SKM-1 treated with dmso at 0.1 percent for 144 hours (cell line): Measurements from ENCODE around the gene CEP128.

ENCODE experiments used
- DNase-seq: peaks from one replicate; lab custom pipeline; 2025; ENCODE audit not compliant: unreplicated experiment; lab: John Stamatoyannopoulos, UW

The CEP128 gene

DNA sequence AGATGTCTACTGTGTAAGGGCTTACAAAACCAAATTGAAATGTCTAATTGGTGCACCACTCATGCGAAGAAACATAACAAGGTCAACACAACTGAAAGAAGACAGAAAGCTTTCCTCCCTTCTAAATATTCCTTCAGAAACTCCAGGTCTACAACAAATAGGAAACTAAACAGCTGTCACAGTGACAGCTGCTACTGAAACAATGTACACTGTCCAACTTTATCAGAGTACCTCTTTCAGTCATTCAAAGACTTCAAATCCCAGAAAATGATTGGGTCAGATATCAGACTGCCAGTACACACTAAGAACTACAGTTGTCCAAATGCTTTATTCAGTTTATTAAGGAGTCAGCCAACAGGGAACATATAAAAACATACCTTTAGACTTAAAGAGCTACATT is 35.2 kb downstream of the CEP128 start:
- no peak for DNase-seq

DNA sequence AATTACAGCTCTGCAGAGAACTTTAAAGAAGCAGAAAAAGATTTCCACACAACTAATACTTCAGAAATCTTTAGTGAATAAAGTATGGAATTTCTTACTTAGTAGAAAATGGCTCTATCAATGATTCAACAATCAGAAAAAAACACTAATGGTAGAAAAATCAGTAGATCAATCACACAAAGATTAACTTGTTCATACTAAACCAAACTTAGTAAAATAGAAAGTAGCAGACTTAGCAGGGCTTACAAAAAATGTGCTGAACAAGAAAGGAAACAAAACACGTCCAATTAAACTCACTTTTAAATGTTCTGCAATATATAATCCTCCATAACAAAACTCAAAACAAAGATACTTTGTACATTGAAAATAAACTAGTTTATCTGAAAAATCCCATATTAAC is 38.9 kb downstream of the CEP128 start:
- no peak for DNase-seq

DNA sequence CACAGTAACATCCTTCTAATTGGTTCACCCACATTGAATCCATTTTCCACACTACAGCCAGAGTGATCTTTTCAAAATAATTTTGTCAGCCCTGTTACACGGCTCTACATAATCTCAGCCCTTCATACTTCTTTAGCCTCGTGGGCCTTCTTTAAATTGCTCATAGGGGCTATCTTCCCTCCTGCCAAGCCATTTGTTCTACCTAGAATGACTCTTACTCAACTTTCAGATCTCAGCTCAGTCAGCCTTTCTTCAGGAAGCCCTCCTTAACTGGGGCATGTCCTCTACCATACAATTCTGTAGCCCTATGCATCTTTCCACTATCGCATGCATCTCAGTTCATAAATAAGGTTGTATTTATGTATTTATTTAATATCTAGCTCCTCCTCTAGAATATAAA is 39.7 kb downstream of the CEP128 start:
- no peak for DNase-seq

DNA sequence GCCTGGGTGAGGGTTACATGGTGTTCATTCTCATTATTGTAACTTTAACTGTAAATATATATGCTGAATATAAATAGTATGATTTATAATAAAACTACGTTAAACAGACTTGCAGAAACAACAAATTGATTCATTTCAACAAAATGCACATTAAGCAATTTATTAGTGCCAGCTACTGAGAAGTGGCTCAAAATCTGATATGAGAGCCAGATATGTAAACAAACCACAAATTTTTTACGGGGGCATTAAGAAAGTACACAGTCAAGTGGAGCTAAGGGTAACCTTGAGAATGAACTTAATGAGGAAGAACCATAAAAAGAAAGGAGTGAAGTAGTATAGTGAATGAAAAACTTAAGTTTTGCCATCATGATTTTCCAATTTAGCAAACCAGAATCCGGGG is 40.3 kb downstream of the CEP128 start:
- DNase-seq = no peak

DNA sequence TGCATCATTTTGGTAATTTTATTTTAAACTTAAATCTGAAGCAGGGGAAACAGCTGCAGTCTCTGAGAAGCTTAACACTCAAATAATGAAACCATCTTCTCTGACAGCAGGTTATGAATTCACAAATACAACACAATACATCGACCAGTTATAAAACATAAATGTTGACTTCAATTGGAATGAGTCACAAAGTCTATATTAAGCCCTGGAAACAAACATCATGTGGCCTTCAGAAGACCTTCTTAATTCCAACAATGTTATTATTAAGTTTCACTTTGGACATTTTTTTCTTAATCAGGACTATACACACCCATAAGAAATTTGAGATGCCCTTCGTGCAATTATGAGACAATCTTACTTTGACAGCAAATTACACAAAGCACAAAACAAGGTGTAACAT is 68.9 kb downstream of the CEP128 start:
- DNase-seq = no peak

DNA sequence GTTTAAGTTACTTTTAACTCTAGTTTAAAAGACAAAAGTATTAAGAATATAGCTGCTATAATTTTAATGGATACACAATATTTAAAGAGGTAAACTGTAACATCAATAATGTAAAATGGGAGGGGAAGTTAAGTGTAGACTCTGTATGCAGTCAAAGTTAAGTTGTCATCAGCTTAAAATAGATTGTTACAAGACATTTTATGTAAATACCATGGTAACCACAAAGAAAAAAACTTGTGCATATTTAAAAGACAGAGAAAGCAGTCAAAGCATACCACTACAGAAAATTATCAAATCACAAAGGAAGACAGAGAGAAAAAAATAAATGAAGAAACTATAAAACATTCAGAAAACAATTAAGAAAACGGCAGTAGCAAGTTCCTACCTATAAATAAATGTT is 73.3 kb downstream of the CEP128 start:
- no peak for DNase-seq

DNA sequence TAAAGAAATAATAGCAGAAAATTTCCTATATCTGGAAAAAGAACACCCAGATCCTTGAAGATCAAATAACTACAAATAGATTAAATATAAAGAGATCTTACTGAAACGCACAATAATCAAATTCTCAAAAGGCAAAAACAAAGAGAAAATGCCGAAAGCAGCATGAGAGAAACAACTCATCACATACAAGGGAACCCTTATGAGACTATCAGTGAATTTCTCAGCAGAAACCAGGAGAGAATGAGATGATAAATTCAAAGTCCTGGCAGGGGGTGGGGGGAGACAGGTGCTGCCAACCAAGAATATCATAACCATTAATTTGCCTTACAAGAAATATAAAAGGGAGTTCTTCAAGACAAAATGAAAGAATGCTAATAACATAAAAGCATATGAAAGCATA is 73.7 kb downstream of the CEP128 start:
- no peak for DNase-seq

DNA sequence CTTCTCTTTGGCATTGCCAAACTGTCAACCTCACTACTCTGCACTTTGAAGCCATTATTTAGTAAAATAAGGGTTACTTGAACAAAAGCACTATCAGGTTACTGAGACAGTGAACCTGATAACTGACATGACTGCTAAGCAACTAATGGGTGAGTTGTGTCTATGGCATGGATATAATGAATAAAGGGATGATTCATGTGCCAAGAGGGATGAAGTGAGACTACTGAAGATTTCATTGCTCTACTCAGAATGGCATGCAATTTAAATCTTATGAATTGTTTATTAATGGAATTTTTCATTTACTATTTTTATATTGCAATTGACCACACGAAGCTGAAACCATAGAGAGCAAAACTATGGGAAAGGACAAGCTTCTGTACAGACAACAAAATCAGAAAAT is 74.4 kb downstream of the CEP128 start:
- no peak for DNase-seq

DNA sequence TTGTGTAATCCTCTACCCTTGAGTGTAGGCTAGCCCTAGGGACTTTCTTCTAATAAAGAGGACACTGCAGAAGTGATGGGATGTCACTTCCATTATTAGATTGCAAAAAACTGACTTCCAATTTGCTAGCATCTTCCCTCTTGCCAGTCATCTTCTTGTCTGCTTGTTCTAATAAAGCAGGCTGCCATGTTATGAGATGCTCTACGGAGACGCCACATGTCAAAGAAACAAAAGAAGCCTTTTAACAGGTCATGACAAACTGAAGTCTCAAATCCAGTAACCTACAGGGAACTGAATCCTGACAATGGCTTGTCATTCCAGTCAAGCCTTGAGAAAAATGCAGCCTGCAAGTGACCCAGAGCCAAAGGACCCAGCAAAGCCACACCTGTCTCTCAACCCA is 76.0 kb downstream of the CEP128 start:
- no peak for DNase-seq

DNA sequence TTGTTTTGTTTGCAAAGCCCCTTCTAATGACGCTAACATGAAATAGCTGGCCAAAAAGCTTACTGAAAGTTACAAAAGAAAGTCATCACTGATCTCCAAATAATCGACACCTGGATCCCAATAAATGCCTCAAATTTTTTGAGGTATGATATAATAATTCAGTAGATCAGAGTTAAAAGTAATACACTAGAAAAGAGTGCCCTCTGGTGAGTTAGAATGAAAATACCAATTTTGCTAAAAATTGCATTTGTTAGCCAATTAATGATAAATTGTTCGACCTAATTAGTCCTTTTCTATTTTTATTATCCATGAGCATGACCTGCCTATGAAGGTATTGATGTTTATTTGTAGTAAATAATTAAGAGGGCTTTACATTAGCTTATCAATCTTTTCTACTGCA is 78.6 kb downstream of the CEP128 start:
- no peak for DNase-seq

DNA sequence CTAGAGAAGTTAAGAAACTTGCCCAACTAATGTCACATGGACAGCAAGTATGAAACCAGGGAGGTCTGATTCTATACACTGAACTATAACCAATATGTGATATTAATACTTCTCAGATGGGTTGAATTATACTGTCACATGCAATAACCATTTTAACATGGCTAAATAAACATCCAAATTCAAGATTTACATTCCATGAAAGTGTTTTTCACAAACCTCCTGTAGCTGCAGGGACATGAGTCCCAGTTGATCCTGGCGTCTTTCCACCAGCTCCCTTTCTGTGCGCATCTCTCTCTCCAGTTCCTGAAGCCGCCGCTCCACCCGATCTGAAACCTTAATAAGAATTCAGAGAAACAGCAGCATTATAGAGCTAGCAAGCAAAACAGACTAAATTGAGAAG is 79.0 kb downstream of the CEP128 start:
- no peak for DNase-seq

DNA sequence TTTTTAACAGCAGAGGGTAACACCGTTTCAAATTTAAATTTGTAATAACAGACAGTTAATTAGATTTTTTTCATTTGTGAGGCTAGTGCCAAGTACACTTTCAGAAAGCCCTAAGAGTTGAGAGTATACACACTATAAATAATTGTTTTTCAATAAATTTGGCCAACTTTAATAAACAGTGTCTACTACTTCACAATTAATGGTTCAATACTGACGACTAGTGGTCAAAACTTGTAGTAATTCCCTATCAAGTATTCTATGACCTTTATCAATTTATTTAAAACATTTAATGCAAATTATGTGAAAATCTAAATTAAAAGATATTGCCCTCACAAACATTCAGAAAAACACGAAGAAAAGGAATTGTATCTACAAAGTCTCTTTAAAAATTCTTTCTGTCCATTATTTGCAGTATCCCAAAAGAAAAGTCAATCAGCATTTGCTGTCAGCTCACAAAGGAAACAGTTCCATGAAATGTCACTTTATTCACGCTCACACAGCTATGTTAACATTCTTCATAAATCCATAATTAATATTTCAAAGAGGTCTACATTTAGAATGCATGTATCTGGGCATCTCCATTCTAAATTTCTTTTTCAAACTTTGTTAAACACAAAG is 91.2 kb downstream of the CEP128 start:
- no peak for DNase-seq

DNA sequence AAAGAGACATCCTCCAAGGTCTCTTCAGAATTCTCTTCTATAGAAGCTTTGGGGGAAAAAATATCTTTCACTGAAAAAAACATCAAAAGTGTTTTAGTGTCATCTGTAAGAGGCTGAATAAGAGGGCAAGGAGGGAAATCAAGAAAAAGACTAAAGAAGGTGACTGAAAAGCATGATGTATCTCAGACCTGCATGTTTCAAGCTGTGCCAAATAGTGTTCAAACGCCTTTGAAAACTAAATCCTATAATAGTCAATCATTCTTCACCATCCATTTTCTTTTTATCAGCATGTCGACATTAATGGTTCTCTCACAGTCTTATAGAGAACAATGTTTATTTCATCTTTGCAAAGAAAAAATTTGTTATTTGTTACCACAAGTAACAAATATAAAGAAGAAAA is 94.5 kb downstream of the CEP128 start:
- no peak for DNase-seq

DNA sequence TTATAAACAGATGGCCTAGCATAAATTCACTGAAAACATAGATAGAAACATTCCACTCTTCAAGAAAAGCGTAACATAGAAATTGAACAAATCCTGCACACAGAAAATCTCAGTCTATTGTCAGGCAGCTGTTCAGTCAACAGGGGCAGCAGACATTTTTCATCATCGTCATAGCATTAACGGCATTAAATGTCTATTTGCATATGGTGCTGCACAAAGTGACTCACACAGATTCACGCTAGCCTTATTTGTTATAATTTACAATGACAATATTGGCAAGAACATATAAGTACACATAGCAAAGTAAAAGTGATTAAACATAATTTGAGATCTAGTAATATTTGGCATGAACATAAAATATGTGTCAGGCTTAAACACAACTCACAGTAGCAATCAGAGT is 95.7 kb downstream of the CEP128 start:
- no peak for DNase-seq

DNA sequence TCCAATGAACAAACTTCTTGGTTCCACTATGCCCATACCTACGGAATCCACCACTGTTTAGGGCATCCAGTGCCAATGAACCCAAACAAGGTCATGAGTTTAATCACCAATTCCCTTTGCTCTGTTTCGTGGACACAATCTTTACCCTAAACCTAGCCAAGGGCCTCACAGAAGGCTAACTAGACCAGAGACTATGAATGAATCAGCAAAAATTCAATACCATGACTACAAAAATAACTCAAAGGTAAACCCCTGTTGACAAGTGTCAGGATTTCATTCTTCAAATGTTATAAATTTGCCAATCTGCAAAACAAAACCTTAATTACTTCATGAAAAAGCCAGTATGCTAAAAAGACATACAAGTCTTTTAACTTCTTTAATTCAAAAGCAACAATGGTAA is 96.7 kb downstream of the CEP128 start:
- no peak for DNase-seq

DNA sequence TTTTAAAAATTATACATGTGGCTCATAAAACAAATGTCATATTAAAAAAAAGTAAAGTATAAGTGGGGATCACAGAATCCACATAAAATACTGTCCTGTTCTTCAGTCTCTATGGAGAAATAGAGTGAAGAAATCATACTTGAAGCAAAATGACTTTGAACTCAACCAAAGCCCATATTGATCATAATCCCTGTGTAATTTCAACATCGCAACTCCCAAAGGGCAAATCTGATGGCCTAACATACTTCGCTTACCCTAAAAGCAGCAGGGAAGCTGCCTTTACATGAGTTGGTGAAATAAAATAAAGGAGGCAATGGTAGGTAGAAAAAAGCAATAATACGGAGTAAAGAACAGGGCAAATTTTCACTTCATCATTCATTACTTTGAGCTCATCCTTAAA is 101.8 kb downstream of the CEP128 start:
- no peak for DNase-seq

DNA sequence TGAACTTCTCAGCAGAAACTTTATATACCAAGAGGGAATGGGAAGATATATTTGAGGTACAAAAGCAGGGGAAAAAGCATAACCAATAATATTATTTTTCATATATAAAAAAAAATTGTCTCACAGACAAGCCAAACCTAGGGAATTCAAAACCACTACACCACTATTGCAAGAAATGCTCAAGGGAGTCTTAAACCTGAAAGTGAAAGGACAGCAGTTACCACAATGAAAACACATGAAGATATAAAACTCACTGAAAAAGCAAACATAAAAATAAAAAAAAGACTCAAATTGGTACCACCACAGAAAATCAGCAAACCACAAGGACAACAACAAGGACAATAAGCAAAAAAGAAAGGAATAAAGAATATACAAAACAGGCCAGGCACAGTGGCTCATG is 131.9 kb downstream of the CEP128 start:
- DNase-seq = no peak

DNA sequence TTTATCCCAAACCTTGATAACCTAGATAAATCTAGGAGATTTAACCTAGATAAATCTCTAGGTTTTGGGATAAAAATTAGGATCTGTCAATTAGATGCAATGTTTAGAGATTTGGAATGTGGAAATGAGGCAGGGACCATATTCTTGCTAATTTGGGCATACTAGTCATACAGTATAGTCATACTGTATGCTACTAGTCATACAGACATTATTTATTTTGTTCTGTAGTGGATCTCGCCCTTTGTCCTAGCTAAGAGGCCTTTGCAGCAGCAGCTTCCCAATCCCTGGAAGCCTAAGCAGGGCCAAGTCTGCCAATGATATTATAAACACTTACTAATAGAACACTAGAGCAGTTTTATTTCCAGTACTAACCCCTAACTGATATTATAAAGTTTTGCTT is 136.4 kb downstream of the CEP128 start:
- DNase-seq = no peak

DNA sequence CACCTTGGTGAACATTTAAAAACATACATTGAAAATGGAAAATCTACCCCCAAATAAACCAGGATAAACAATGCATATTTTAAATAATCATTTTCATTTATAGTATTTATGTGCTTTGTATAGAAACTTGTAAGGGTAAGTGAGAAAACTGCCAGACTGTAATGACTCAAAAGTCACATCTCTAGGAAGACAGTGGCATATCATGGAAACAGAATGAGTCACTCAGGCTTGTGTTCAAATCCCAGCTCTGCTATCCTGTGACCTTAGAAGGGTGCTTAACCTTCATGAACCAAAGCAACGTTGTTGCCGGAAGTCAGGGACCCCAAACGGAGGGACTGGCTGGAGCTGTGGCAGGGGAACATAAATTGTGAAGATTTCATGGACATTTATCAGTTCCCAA is 142.7 kb downstream of the CEP128 start:
- no peak for DNase-seq

DNA sequence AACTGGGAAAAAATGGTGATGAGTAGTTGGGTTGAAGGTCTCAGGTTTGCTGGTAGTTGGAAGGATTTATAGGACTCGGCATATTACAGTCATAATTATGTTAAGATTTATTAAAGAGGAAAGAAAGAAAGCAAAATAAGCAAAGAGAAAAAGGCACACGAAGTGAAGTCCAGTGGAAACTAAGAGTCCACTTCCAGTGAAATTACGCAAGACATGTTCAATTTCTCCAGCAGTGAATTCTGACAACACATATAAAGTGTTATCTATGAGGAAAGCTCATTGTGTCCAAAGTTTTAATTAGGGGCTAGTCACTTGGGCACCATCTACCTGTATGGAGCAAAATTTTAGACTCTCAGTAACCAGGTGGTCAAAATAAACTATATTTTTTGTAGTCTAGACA is 143.3 kb downstream of the CEP128 start:
- no peak for DNase-seq

DNA sequence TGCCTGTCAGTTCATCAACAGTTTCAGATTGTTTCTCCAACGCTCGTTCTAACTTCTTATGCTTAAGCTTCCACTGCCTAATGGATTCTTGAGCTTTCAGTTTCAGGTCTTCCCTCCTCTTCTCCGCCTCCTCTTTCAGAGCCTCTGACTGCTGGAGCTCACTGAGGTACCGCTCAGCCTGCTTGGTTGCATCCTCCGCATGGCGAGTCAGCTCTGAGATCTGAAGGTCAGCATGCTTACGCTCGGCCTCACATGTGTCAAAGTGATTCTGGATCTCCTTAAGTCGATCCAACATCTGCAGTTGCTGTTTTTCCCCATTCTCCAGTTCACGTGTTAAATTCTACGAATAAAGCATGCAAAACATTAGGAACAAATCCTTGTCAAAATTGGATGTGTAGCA is 148.8 kb downstream of the CEP128 start:
- DNase-seq = no peak

DNA sequence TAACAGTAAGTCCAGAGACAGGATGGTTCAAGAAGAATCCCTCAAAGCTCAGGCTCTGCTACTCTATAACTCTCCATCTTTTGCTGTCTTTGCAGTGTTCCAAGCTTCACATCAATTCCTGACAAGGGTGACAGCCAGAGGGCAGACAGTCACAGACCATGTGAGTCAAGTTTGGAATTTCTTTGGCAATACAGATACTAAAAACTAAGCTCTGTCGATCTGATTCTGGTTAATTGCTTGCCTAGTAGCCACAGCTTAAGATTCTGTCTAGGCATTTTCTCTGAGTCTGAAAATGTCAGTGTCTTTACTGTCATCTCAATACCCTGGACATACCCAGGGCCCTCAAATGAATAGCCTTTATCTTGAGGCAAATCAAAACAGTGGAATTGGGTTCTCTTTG is 153.7 kb downstream of the CEP128 start:
- no peak for DNase-seq

DNA sequence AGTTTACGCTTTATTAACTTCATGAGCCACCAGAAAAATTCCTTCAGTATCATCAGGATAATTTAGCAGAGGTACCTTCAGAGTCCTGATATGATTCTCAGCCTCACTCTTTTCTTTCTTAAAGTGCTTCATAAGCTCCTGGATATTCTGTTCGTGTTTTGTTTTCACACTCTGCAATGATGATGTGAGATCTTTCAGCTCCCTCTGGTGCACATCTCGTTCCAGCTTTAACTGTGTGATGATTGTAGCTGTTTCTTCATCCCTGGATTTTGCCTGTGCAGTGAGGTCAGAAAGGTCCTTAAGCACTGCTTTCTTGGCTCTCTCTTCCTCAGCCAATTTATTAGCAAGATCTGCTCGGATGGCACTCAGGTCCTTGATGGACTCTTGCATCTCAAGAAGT is 156.7 kb downstream of the CEP128 start:
- DNase-seq = no peak

DNA sequence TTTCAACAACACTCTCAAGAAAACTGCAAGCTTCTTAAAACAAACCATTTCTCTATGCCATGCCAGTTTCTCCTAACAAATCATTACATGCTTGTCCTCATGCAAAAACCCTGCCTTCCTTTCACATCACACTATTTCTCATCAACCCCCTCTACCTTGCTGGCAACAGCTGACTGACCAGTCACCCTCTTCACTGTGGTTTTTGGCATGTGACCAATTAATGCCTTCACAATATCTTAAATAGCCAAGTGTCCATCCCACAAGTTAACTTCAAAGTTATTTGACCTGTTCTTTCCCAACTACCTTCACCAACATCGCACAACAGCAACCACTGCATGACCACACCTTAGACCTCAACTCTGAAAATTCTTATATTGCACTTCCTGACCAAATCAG is 159.6 kb downstream of the CEP128 start:
- no peak for DNase-seq
